Upper lobe of left lung (tissue), 4 donors: ENCODE measurements around the gene VPS41.

Experiments used
- CTCF ChIP-seq, 6 experiments: fragments of 450-650 bp in 4 of 6; fragments of 200-600 bp in 2 of 6; sonication (generic) in 2 of 6; IDR thresholded peaks; one replicate each; pipeline ENCODE4 v1.5.1; 2016 to 2019; ENCODE audit warnings: antibody characterized with exemption in 6 of 6
- EP300 ChIP-seq, 4 donors: sonication (generic); formaldehyde crosslinking; IDR thresholded peaks; one replicate each; pipeline ENCODE4 v1.5.1; 2017; ENCODE audit warnings: antibody characterized with exemption in 4 of 4, control low read depth in 2 of 4

GRCh38 chr7:38908759-38909335 is at the start of gene VPS41:
- TF ChIP-seq CTCF (IDR thresholded peaks at IDR 0.05): no peak
- peak in 1 of 4 donors; percentile 15 for TF ChIP-seq EP300 (IDR thresholded peaks at IDR 0.05)
